Skin of body (tissue), 2 donors: ENCODE measurements around the gene GET4. TPM values are rescaled to one million over a fixed set of nuclear protein-coding genes. Genes with fewer than 3 reads are reported as not detected.

ENCODE experiments used
- DNase-seq: peaks from one replicate; lab custom pipeline; 2025; lab: John Stamatoyannopoulos, UW
- total RNA-seq: library from RNA; depleted of rRNA; stranded (reverse); fragments of >200 nt; gene quantifications from one replicate; pipeline ENCODE4 v1.2.3, GENCODE V29; 2014

GET4 gene
- total RNA-seq, 1 donor from 2014 or later, result 23.7 TPM

DNA sequence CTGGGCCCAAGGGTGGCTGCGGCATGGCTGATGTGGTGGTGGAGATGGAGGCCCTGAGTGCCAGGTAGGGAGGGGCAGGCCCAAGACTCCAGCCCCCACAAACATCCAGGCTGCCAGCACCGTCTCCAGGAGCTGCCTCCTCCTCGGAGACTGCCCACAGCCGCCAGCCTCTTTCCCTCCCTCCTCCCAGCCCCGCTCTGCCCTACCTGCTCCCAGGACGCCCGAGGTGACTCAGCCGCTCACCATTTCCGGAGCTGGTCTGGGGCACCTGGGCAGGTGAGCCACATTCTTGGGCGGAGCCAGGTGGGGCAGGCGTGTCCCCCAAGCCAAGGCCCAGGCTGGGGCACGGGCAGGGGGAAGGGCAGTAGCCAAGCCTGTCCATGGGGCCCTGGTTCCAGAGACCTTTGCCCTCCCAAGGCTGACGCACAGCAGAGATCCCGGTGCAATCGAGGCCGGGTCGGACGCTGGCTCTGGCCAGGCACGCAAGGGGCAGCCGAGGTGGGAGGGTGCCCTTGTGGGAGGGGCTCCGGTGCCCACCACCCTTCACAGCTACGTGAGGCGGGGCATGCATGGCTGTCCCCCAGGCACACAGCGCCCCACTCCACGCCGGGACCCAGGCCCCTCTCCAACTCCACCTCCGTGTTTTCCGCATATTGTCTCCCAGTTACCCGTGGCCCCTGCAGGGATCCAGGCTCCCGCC, 69.4 kb downstream of the GET4 start:
- DNase-seq, result no peak

Other genes starting within 250 kb of the GET4 start
- 12.4 TPM for gene DNAAF5, start 149.9 kb upstream of the GET4 start, total RNA-seq
- gene PRKAR1B, start 149.3 kb upstream of the GET4 start, total RNA-seq, result 12.5 TPM
- gene SUN1, start 44.1 kb upstream of the GET4 start, total RNA-seq, result 246 TPM
- 5.9 TPM for gene ADAP1, start 78.1 kb downstream of the GET4 start, total RNA-seq
- gene COX19, start 99.0 kb downstream of the GET4 start, total RNA-seq, result 13.3 TPM
- 17.4 TPM for gene CYP2W1, start 106.6 kb downstream of the GET4 start, total RNA-seq
- 9.3 TPM for gene GPR146, start 168.0 kb downstream of the GET4 start, total RNA-seq
- 1.6 TPM for gene GPER1, start 211.6 kb downstream of the GET4 start, total RNA-seq